ENCODE data around the gene OR7D2. TPM values are rescaled to one million over a fixed set of nuclear protein-coding genes. Genes with fewer than 3 reads are reported as not detected.

Gene OR7D2
- total RNA-seq (2021; fragmentation: NEBNext Ultra II Directional; extraction: Animal tissue kit (Norgen Biotek cat#: 25700)), result not detected
- long read RNA-seq, result 0 reads

DNA sequence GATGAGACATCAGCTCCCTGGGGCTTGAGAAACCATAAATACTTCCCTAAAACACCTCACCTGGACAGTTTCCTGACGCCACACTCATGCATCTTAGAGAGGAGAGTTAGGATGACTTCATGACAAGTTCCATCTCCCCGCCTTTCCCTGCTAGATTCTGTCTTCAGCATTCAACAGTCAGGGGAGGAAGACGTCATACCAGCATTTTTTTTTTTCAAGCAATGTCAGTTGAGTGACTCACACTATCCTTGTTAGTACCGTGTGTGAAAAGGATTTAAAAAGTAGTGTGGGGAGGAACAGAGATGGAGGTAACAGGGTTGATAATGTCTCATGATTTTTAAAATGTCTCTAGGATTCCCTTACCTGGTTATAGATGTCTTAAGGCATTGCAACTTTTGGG lies at the start of gene OR7D2:
Gene OR7D2, plus strand, starts transcription at position 79 of the 400 bp plus-strand sequence. CDS start 6,803 bp downstream, outside the sequence.
- TF ChIP-seq, protein P1, sequence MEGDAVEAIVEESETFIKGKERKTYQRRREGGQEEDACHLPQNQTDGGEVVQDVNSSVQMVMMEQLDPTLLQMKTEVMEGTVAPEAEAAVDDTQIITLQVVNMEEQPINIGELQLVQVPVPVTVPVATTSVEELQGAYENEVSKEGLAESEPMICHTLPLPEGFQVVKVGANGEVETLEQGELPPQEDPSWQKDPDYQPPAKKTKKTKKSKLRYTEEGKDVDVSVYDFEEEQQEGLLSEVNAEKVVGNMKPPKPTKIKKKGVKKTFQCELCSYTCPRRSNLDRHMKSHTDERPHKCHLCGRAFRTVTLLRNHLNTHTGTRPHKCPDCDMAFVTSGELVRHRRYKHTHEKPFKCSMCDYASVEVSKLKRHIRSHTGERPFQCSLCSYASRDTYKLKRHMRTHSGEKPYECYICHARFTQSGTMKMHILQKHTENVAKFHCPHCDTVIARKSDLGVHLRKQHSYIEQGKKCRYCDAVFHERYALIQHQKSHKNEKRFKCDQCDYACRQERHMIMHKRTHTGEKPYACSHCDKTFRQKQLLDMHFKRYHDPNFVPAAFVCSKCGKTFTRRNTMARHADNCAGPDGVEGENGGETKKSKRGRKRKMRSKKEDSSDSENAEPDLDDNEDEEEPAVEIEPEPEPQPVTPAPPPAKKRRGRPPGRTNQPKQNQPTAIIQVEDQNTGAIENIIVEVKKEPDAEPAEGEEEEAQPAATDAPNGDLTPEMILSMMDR (IDR thresholded peaks at IDR 0.05), result no peak
- Mint-ChIP-seq H3K4me3 (no peak within 1 kb of the TSS), H3K27ac (no peak within 1 kb of the TSS), H3K9me3 (peaks cover 9% of the 10 kb centered on the region), H3K27me3 (ENCODE audit: insufficient read depth) (no peaks in the 10 kb centered on the region), H3K4me1 (ENCODE audit: low read depth) (no peaks in the 10 kb centered on the region), H3K36me3 (ENCODE audit: low read depth) (no peaks in the 10 kb centered on the region)
- DNase-seq, result no peak

- DNase-seq, result no peak
- H3K27ac Mint-ChIP-seq, result no peak overlapping the region
- H3K4me1 Mint-ChIP-seq (ENCODE audit: low read depth), result 0 out of 2 replicates have a peak, but pooled peaks cover 4% of the 10 kb centered on the region
- H3K9me3 Mint-ChIP-seq, result no peaks in the 10 kb centered on the region
- H3K27me3 Mint-ChIP-seq (ENCODE audit: insufficient read depth), result peaks cover 11% of the 10 kb centered on the region
- H3K4me3 Mint-ChIP-seq, result no peak overlapping the region
- TF ChIP-seq, protein P1 (IDR thresholded peaks at IDR 0.05), result no peak
- no peaks in the 10 kb centered on the region for H3K36me3 Mint-ChIP-seq (ENCODE audit: low read depth)
These were observed 47.8 kb upstream of the OR7D2 start for GRCh38 chr19:9130965-9131364.

DNA sequence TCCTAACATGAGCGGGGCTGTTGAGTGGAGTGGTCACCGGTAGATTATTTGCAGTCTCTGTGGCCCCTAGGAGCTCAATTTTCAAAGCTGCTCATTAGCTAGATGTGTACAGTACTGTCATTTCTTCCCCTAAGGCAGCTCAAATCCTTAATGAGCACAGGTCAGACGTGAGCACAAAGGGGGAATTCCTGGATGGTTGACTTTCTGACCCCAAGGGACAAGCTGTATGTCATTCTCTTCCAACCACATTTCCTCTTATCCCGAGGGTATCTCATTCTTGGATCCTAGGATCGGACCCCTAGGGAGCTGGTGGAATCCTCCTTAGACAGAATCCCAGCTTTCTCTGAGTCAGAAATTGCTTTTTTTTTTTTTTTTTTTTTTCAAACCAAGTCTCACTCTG lies 46.4 kb upstream of the OR7D2 start:
- no peak for DNase-seq
- Mint-ChIP-seq H3K36me3 (ENCODE audit: low read depth) (no peaks in the 10 kb centered on the region), H3K27ac (no peak overlapping the region), H3K4me3 (no peak overlapping the region), H3K4me1 (ENCODE audit: low read depth) (0 out of 2 replicates have a peak, but pooled peaks cover 4% of the 10 kb centered on the region), H3K27me3 (ENCODE audit: insufficient read depth) (peaks cover 7% of the 10 kb centered on the region), H3K9me3 (no peaks in the 10 kb centered on the region)
- TF ChIP-seq, protein P1 (IDR thresholded peaks at IDR 0.05), result no peak

GRCh38 chr19:9139609-9140158 lies 39.1 kb upstream of the OR7D2 start:
- Mint-ChIP-seq H3K4me1 (ENCODE audit: low read depth) (peaks cover 27% of the 10 kb centered on the region), H3K9me3 (peaks cover 22% of the 10 kb centered on the region), H3K27me3 (ENCODE audit: insufficient read depth) (no peaks in the 10 kb centered on the region; the same call in 1 of the 2 replicates), H3K27ac (peak overlapping the region; percentile 94), H3K36me3 (ENCODE audit: low read depth) (peaks cover 35% of the 10 kb centered on the region), H3K4me3 (peak overlapping the region; percentile 95)
- TF ChIP-seq, protein P1 (IDR thresholded peaks at IDR 0.05), result no peak
- no peak for DNase-seq

DNA sequence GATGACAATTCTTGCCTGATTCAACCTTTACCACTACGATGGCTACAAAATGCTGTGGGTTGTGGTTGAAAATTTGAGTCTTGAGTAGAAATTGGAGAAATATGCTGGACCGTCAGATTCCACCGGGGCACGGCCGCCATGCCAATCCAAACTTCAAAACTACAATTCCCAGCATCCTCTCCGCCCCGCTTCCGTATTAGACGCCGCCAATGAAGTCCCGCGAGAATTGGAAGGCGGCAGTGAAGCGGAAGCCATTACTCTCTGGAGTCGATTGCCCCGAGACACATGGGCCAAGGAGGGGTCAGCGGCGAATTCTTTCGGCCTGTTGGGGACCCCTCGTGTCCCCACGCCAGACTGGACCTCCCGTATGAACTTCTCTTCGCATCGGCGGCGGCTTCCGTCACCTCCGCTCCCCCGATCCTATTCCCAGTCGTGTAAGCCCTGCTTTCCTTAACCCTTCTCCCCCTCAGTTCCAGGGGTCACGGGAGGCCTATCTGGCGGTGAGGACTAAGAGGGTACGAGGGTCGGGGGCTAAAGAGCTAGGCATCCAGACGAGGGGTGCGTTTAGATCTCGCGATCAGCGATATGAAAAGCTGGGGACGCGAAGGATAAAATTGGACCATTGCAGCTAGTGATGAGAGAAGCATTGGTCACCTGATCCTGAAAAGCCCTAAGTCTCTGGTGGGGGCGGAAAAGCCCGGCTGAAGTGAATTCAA lies 38.5 kb upstream of the OR7D2 start, which contains the start of gene ZNF317:
Gene ZNF317, plus strand, starts transcription at position 239 of the 716 bp plus-strand sequence. CDS start 15,620 bp downstream, outside the sequence.
- peak within 1 kb of the TSS; percentile 95 for H3K4me3 Mint-ChIP-seq
- TF ChIP-seq, protein P1 (IDR thresholded peaks at IDR 0.05), result no peak
- peaks cover 29% of the 10 kb centered on the region for H3K9me3 Mint-ChIP-seq
- DNase-seq, result peak; percentile 87
- H3K27ac Mint-ChIP-seq, result peak within 1 kb of the TSS; percentile 94
- H3K4me1 Mint-ChIP-seq (ENCODE audit: low read depth), result peaks cover 27% of the 10 kb centered on the region
- no peaks in the 10 kb centered on the region; the same call in 1 of the 2 replicates for H3K27me3 Mint-ChIP-seq (ENCODE audit: insufficient read depth)
- peaks cover 42% of the 10 kb centered on the region for H3K36me3 Mint-ChIP-seq (ENCODE audit: low read depth)

All from HFFc6 (cell line).